Peyer's patch (tissue), 4 donors: Measurements from ENCODE around the gene SMIM20. TPM values are rescaled to one million over a fixed set of nuclear protein-coding genes. Genes with fewer than 3 reads are reported as not detected.

ENCODE experiments used
- DNase-seq, 3 donors: peaks; one replicate each; pipeline ENCODE4 v3.0.0-alpha.2; 2017 to 2019
- H3K27ac ChIP-seq, 4 donors: fragments of 200-600 bp; sonication (generic); one replicate each; pipeline ENCODE4 v1.5.1; 2016 to 2019
- H3K27me3 ChIP-seq, 2 donors: fragments of 200-600 bp; sonication (generic); one replicate each; pipeline ENCODE4 v1.5.1; 2019
- H3K36me3 ChIP-seq, 3 donors: fragments of 200-600 bp; sonication (generic); one replicate each; pipeline ENCODE4 v1.5.1; 2016 to 2019
- H3K4me1 ChIP-seq, 4 donors: fragments of 200-600 bp; sonication (generic); one replicate each; pipeline ENCODE4 v1.5.1; 2016 to 2019
- H3K4me3 ChIP-seq, 4 donors: fragments of 200-600 bp; sonication (generic); 1 replicate in 3 of 4; 2 replicates in 1 of 4; pipeline ENCODE4 v1.5.1; 2016 to 2019; ENCODE audit warnings: mild to moderate bottlenecking in 1 of 4
- H3K9me3 ChIP-seq, 4 donors: fragments of 200-600 bp; sonication (generic); one replicate each; pipeline ENCODE4 v1.5.1; 2016 to 2019; ENCODE audit warnings: mild to moderate bottlenecking in 1 of 4
- POLR2A ChIP-seq, 2 donors: fragments of 450-650 bp; IDR thresholded peaks; one replicate each; pipeline ENCODE4 v1.5.1; 2017; ENCODE audit warnings: antibody characterized with exemption in 2 of 2, mild to moderate bottlenecking in 2 of 2, moderate library complexity in 2 of 2
- total RNA-seq, 4 donors: library from RNA; depleted of rRNA; stranded (reverse); fragments of >200 nt; gene quantifications; one replicate each; pipeline ENCODE4 v1.1.0, GENCODE V29; 2016
- TF ChIP-seq, protein P1 (sequence below), 6 experiments: fragments of 450-650 bp in 4 of 6; fragments of 200-600 bp in 2 of 6; sonication (generic) in 1 of 6; IDR thresholded peaks; one replicate each; pipeline ENCODE4 v1.5.1; 2017 to 2019; ENCODE audit warnings: antibody characterized with exemption in 6 of 6, mild to moderate bottlenecking in 3 of 6, moderate library complexity in 1 of 6

SMIM20 gene
- total RNA-seq, 4 donors from 2014 or later = 11.6 to 55.7 (median 31.3) TPM

- no peaks in the 10 kb centered on the region for H3K27me3 ChIP-seq
- H3K36me3 ChIP-seq = no peaks in the 10 kb centered on the region
- no peak for TF ChIP-seq POLR2A (IDR thresholded peaks at IDR 0.05)
- TF ChIP-seq, protein P1, sequence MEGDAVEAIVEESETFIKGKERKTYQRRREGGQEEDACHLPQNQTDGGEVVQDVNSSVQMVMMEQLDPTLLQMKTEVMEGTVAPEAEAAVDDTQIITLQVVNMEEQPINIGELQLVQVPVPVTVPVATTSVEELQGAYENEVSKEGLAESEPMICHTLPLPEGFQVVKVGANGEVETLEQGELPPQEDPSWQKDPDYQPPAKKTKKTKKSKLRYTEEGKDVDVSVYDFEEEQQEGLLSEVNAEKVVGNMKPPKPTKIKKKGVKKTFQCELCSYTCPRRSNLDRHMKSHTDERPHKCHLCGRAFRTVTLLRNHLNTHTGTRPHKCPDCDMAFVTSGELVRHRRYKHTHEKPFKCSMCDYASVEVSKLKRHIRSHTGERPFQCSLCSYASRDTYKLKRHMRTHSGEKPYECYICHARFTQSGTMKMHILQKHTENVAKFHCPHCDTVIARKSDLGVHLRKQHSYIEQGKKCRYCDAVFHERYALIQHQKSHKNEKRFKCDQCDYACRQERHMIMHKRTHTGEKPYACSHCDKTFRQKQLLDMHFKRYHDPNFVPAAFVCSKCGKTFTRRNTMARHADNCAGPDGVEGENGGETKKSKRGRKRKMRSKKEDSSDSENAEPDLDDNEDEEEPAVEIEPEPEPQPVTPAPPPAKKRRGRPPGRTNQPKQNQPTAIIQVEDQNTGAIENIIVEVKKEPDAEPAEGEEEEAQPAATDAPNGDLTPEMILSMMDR (IDR thresholded peaks at IDR 0.05) = no peak
- peaks cover 0 to 4% (median 0%) of the 10 kb centered on the region in 4 donors for H3K4me1 ChIP-seq
- no peaks in the 10 kb centered on the region for H3K9me3 ChIP-seq
- DNase-seq = no peak
- no peak overlapping the region for H3K27ac ChIP-seq
- no peak overlapping the region for H3K4me3 ChIP-seq
Measured at GRCh38 chr4:25955705-25956104, 41.7 kb downstream of the SMIM20 start.

GRCh38 chr4:25956260-25956659, 42.2 kb downstream of the SMIM20 start:
- H3K27ac ChIP-seq = no peak overlapping the region
- no peaks in the 10 kb centered on the region for H3K27me3 ChIP-seq
- no peak overlapping the region for H3K4me3 ChIP-seq
- TF ChIP-seq, protein P1 (IDR thresholded peaks at IDR 0.05) = no peak
- no peak for TF ChIP-seq POLR2A (IDR thresholded peaks at IDR 0.05)
- no peaks in the 10 kb centered on the region for H3K36me3 ChIP-seq
- no peaks in the 10 kb centered on the region for H3K4me1 ChIP-seq
- DNase-seq = no peak
- H3K9me3 ChIP-seq = no peaks in the 10 kb centered on the region

- no peaks in the 10 kb centered on the region for H3K36me3 ChIP-seq
- H3K27me3 ChIP-seq = no peaks in the 10 kb centered on the region
- no peaks in the 10 kb centered on the region for H3K4me1 ChIP-seq
- no peak for TF ChIP-seq POLR2A (IDR thresholded peaks at IDR 0.05)
- TF ChIP-seq, protein P1 (IDR thresholded peaks at IDR 0.05) = no peak
- no peak overlapping the region for H3K27ac ChIP-seq
- no peaks in the 10 kb centered on the region for H3K9me3 ChIP-seq
- no peak overlapping the region for H3K4me3 ChIP-seq
- no peak for DNase-seq
Measured at GRCh38 chr4:25958110-25958509, 44.1 kb downstream of the SMIM20 start.

DNA sequence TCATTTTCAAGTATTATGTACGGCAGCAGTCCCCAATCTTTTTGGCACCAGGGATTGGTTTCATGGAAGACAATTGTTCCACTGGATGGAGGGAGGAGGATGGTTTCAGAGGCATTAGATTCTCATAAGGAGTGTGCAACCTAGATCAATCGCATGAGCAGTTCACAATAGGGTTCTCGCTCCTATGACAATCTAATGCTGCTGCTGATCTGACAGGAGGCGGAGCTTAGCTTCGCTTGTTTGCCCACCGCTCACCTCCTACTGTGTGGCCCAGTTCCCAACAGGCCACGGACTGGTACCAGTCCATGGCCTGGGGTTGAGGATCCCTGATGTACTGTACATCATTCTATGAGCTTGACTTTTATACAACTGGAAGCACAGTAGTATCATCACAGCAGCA, 48.4 kb downstream of the SMIM20 start:
- no peaks in the 10 kb centered on the region for H3K36me3 ChIP-seq
- H3K4me3 ChIP-seq = no peak overlapping the region
- no peaks in the 10 kb centered on the region for H3K4me1 ChIP-seq
- no peaks in the 10 kb centered on the region for H3K9me3 ChIP-seq
- no peaks in the 10 kb centered on the region for H3K27me3 ChIP-seq
- TF ChIP-seq, protein P1 (IDR thresholded peaks at IDR 0.05) = no peak
- TF ChIP-seq POLR2A (IDR thresholded peaks at IDR 0.05) = no peak
- DNase-seq = no peak
- no peak overlapping the region for H3K27ac ChIP-seq

GRCh38 chr4:25965629-25966028, 51.6 kb downstream of the SMIM20 start:
- TF ChIP-seq, protein P1 (IDR thresholded peaks at IDR 0.05) = no peak
- no peak for TF ChIP-seq POLR2A (IDR thresholded peaks at IDR 0.05)
- H3K36me3 ChIP-seq = no peaks in the 10 kb centered on the region
- no peak overlapping the region for H3K4me3 ChIP-seq
- no peak for DNase-seq
- no peaks in the 10 kb centered on the region for H3K9me3 ChIP-seq
- no peak overlapping the region for H3K27ac ChIP-seq
- peaks cover 0 to 7% (median 1%) of the 10 kb centered on the region in 4 donors for H3K4me1 ChIP-seq
- no peaks in the 10 kb centered on the region for H3K27me3 ChIP-seq

GRCh38 chr4:25966171-25966570, 52.2 kb downstream of the SMIM20 start:
- no peak overlapping the region for H3K4me3 ChIP-seq
- H3K4me1 ChIP-seq = peaks cover 0 to 7% (median 2%) of the 10 kb centered on the region in 4 donors
- no peak for DNase-seq
- H3K36me3 ChIP-seq = no peaks in the 10 kb centered on the region
- no peak for TF ChIP-seq POLR2A (IDR thresholded peaks at IDR 0.05)
- TF ChIP-seq, protein P1 (IDR thresholded peaks at IDR 0.05) = no peak
- no peaks in the 10 kb centered on the region for H3K9me3 ChIP-seq
- no peaks in the 10 kb centered on the region for H3K27me3 ChIP-seq
- H3K27ac ChIP-seq = no peak overlapping the region
